AG09309 (cell line): ENCODE results near the gene COL9A1.

Experiments
- DNase-seq: peaks from one replicate; pipeline ENCODE4 v3.0.0-alpha.2; 2010; ENCODE audit warnings: low read depth
- H3K4me3 ChIP-seq: 2 replicates; pipeline ENCODE4 v1.5.1; 2011; ENCODE audit warnings: mild to moderate bottlenecking, low read depth, low read length, moderate library complexity; ENCODE audit not compliant: control insufficient read depth
- TF ChIP-seq, protein P1 (sequence below): IDR thresholded peaks from 2 replicates; pipeline ENCODE4 v1.5.1; 2011; ENCODE audit warnings: mild to moderate bottlenecking, low read depth, low read length, inconsistent platforms; ENCODE audit not compliant: insufficient read depth, control insufficient read depth; ENCODE audit errors: missing control alignments

The COL9A1 gene

DNA sequence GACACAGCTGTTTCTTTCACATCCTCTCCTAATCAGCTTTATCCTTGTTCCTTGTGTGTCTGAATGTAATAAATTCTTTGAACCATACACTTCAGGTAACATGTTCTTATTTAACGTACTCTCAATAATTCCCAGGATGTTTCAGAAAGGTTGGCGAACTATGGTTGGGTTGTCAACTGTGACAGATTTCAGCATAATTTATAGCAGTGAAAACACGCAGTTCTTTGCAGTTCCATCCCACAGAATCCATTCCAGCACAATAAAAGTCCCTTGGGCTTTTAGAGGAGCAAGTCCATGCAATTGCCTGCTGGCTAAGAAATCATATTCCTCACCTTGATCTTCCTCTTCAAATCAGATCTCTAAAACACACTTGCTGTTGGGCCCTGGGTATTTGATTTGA, 119.3 kb downstream of the COL9A1 start:
- TF ChIP-seq, protein P1, sequence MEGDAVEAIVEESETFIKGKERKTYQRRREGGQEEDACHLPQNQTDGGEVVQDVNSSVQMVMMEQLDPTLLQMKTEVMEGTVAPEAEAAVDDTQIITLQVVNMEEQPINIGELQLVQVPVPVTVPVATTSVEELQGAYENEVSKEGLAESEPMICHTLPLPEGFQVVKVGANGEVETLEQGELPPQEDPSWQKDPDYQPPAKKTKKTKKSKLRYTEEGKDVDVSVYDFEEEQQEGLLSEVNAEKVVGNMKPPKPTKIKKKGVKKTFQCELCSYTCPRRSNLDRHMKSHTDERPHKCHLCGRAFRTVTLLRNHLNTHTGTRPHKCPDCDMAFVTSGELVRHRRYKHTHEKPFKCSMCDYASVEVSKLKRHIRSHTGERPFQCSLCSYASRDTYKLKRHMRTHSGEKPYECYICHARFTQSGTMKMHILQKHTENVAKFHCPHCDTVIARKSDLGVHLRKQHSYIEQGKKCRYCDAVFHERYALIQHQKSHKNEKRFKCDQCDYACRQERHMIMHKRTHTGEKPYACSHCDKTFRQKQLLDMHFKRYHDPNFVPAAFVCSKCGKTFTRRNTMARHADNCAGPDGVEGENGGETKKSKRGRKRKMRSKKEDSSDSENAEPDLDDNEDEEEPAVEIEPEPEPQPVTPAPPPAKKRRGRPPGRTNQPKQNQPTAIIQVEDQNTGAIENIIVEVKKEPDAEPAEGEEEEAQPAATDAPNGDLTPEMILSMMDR = no peak
- no peak for DNase-seq
- no peak overlapping the region for H3K4me3 ChIP-seq

DNA sequence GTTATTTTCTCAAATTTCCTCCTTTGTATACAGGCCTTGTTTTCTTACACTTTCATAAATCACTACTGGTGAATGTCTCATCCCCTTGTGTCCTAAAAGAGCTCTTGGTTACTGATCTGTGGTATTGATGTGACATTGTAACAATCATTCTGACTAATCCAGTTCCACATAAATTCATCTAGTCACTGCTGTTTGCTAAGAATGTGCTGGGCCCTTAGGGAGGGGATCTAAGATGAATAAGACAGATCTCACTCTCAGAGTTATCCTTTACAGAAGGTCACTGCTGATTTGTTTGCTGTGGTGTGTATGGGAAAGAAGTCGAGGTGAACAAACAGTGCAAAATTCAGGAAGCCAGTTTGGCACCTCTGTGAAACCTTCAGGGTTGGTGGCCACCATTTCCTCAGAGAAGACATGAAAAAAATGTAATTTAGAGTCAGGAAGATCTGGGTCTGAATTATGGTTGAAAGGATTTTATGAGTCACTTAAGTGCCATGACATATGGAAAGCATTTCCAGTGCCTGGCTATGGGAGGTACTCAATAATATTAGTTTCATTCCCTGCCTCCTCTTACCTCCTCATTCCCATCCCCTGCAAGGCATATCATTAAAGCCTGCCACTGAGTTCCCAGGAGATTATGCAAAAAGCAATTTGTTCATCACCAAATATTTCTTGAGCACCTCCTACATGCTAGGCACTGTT, 121.8 kb downstream of the COL9A1 start:
- TF ChIP-seq, protein P1 = no peak
- H3K4me3 ChIP-seq = no peak overlapping the region
- no peak for DNase-seq

DNA sequence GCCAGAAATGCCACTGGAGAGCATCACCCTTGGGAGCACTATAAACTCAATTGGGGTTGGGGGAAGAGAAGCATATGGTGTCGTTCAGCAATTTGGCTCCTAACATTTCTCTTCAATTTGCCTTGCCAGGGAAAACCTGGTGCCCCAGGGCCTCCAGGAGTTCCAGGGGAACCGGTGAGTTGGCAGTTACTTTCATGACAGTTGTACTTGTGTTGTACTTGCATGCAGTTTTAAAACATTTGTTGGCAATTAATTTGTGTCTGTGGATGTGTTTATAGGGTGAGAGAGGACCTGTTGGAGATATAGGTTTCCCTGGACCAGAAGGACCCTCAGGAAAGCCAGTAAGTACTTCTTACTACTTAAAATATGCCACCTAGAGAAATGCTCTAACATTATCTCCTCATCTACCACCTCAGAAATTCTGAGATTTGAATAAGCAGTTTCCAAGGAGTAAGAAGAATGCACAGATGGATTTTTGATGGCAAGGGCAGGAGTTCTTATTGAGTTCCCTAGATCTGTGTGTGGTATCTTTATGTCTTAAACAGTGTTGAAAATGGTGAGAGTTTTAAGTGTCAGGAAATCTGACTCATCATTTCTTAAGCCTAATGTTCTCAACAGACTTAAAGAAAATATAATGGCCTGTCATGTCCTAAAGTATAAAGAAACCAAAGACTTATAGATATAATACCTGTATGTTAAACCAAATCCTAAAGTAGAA, 122.5 kb downstream of the COL9A1 start:
- TF ChIP-seq, protein P1 = no peak
- no peak overlapping the region for H3K4me3 ChIP-seq
- no peak for DNase-seq

DNA sequence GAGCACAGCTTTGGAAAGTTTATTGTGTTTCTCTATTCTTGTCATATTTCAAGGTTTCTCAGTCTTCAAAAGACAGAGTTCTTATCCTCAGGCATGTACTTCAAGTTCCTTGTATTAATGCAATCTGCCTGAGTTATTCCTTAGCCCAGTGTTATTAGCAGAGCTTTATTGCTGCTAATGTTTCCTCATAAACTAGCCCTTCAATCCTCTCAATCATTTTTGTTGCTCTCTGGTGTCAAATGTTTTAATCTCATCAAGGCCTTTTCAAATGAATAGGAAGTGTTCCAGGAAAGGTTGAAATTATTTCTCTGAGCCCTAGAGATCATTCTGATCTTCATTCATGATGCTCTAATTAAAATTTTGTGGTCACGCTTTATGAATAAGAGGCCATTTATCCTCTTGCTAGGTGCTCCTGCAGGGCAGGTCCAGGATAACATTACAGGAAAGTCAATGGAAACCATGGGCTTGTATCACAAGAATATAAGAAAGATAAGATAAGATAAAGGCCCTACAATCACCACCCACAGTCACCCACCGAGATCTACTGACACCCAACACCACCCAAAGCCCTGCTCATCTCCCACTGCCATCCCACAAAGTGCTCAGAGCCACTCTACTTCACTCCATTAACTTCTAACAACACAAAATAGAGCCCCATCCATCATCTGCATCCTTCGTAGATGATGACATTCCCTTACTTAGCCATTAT, 125.9 kb downstream of the COL9A1 start:
- no peak overlapping the region for H3K4me3 ChIP-seq
- DNase-seq = no peak
- TF ChIP-seq, protein P1 = no peak

DNA sequence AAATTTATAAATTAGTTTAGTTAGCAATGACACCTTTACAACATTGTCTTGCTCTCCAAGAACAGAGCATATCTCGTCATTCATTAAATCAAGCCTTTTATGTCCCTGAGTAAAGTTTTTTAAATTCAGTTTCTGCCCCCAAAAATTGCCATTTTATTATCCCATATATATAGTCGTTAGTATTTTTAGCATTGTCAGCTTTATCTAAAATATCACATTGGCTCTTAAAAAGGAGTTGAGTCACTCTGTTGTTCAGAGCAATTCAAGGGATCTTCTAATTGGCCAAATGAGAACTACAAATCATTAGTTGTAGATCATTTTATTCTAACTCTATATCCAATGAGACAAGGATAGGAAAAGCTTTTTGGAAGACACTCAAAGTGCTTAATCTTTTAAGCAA, 127.1 kb downstream of the COL9A1 start:
- H3K4me3 ChIP-seq = no peak overlapping the region
- TF ChIP-seq, protein P1 = no peak
- DNase-seq = no peak

DNA sequence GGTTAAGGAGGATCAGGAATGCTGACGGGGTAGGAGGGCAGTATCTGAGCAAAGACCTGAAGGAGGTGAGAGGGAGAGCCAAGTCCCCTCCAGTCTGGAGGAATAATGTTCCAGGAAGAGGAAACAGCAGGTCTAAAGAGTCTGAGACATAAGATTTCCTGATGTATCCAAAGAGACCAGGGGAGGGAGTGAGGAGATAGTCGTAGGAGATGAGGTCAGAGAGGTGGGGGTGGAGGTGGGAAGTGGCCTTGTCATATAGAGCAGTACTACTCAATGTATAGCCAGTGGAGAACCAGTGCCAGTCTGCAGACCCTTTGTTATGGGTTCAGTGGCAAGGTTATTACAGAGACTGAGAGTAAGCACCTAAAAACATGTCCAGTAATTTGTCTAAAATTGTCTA, 130.6 kb downstream of the COL9A1 start:
- TF ChIP-seq, protein P1 = no peak
- DNase-seq = no peak
- H3K4me3 ChIP-seq = no peak overlapping the region
